ENCODE results near the gene ARMH1.

Gene ARMH1

GRCh38 chr1:44640200-44640853 is 34.2 kb upstream of the ARMH1 start:
- Histone ChIP-seq H3K36me3 (ENCODE audit: control insufficient read depth in 4 of 4, insufficient read depth in 4 of 4, low read length in 3 of 4) (peaks cover 37 to 98% (median 90%) of the 10 kb centered on the region in 4 experiments), H3K27ac (ENCODE audit: insufficient read depth in 1 of 2, low read depth in 1 of 2, low read length in 2 of 2, poor library complexity in 1 of 2, severe bottlenecking in 2 of 2) (no peak overlapping the region), H3K27me3 (replicated peaks in 2 of 5; ENCODE audit: control insufficient read depth in 4 of 5, insufficient read depth in 5 of 5, low read length in 4 of 5) (no peaks in the 10 kb centered on the region), H3K9me3 (ENCODE audit: control extremely low read depth in 1 of 5, control insufficient read depth in 4 of 5, insufficient read depth in 2 of 5, low read depth in 1 of 5, low read length in 4 of 5) (no peaks in the 10 kb centered on the region), H3K4me3 (ENCODE audit: control insufficient read depth in 1 of 7, extremely low read depth in 1 of 7, insufficient read depth in 4 of 7, low read depth in 2 of 7, low read length in 6 of 7) (no peak overlapping the region), H3K4me1 (ENCODE audit: control extremely low read depth in 1 of 4, control insufficient read depth in 4 of 4, insufficient read depth in 4 of 4, low read length in 3 of 4) (no peaks in the 10 kb centered on the region)
- no peak for DNase-seq
- POLR2A ChIA-PET, result no interaction called here
- WGBS (ENCODE audit: insufficient coverage), result 95% methylated on average over 24 of the region's 24 CpGs
- CTCF ChIA-PET, result interaction anchor here (12.9 kb wide), 1 partner anchor 11 kb away, joined by 114 read pairs; no protein-coding TSS in a partner anchor

- Histone ChIP-seq H3K36me3 (ENCODE audit: control insufficient read depth in 4 of 4, insufficient read depth in 4 of 4, low read length in 3 of 4) (peaks cover 34 to 98% (median 89%) of the 10 kb centered on the region in 4 experiments), H3K4me3 (ENCODE audit: control insufficient read depth in 1 of 7, extremely low read depth in 1 of 7, insufficient read depth in 4 of 7, low read depth in 2 of 7, low read length in 6 of 7) (no peak overlapping the region), H3K4me1 (ENCODE audit: control extremely low read depth in 1 of 4, control insufficient read depth in 4 of 4, insufficient read depth in 4 of 4, low read length in 3 of 4) (no peaks in the 10 kb centered on the region), H3K27me3 (replicated peaks in 2 of 5; ENCODE audit: control insufficient read depth in 4 of 5, insufficient read depth in 5 of 5, low read length in 4 of 5) (no peaks in the 10 kb centered on the region), H3K27ac (ENCODE audit: insufficient read depth in 1 of 2, low read depth in 1 of 2, low read length in 2 of 2, poor library complexity in 1 of 2, severe bottlenecking in 2 of 2) (no peak overlapping the region), H3K9me3 (ENCODE audit: control extremely low read depth in 1 of 5, control insufficient read depth in 4 of 5, insufficient read depth in 2 of 5, low read depth in 1 of 5, low read length in 4 of 5) (no peaks in the 10 kb centered on the region)
- DNase-seq, result no peak
- WGBS (ENCODE audit: insufficient coverage), result 100% methylated on average over 8 of the region's 12 CpGs
- POLR2A ChIA-PET, result no interaction called here
- CTCF ChIA-PET, result interaction anchor here (1.0 to 12.9 kb wide), 7 partner anchors 10 to 424 kb away, joined by 3 to 114 read pairs (median 3); no protein-coding TSS in a partner anchor
Measured at GRCh38 chr1:44641126-44642102, 33.1 kb upstream of the ARMH1 start.

GRCh38 chr1:44642255-44642654 is 32.3 kb upstream of the ARMH1 start:
- Histone ChIP-seq H3K36me3 (ENCODE audit: control insufficient read depth in 4 of 4, insufficient read depth in 4 of 4, low read length in 3 of 4) (peaks cover 34 to 98% (median 88%) of the 10 kb centered on the region in 4 experiments), H3K27me3 (replicated peaks in 2 of 5; ENCODE audit: control insufficient read depth in 4 of 5, insufficient read depth in 5 of 5, low read length in 4 of 5) (no peaks in the 10 kb centered on the region), H3K4me3 (ENCODE audit: control insufficient read depth in 1 of 7, extremely low read depth in 1 of 7, insufficient read depth in 4 of 7, low read depth in 2 of 7, low read length in 6 of 7) (no peak overlapping the region), H3K27ac (ENCODE audit: insufficient read depth in 1 of 2, low read depth in 1 of 2, low read length in 2 of 2, poor library complexity in 1 of 2, severe bottlenecking in 2 of 2) (no peak overlapping the region), H3K9me3 (ENCODE audit: control extremely low read depth in 1 of 5, control insufficient read depth in 4 of 5, insufficient read depth in 2 of 5, low read depth in 1 of 5, low read length in 4 of 5) (no peaks in the 10 kb centered on the region), H3K4me1 (ENCODE audit: control extremely low read depth in 1 of 4, control insufficient read depth in 4 of 4, insufficient read depth in 4 of 4, low read length in 3 of 4) (no peaks in the 10 kb centered on the region)
- POLR2A ChIA-PET, result no interaction called here
- DNase-seq, result no peak
- CTCF ChIA-PET, result interaction anchor here (1.0 to 12.9 kb wide), 7 partner anchors 9 to 425 kb away, joined by 3 to 114 read pairs (median 3); no protein-coding TSS in a partner anchor
- 100% methylated on average over 2 of the region's 2 CpGs for WGBS (ENCODE audit: insufficient coverage)

- H3K4me3 ChIP-seq (ENCODE audit: control insufficient read depth in 1 of 7, extremely low read depth in 1 of 7, insufficient read depth in 4 of 7, low read depth in 2 of 7, low read length in 6 of 7), result no peak overlapping the region
- H3K27ac ChIP-seq (ENCODE audit: insufficient read depth in 1 of 2, low read depth in 1 of 2, low read length in 2 of 2, poor library complexity in 1 of 2, severe bottlenecking in 2 of 2), result no peak overlapping the region
- H3K9me3 ChIP-seq (ENCODE audit: control extremely low read depth in 1 of 5, control insufficient read depth in 4 of 5, insufficient read depth in 2 of 5, low read depth in 1 of 5, low read length in 4 of 5), result no peaks in the 10 kb centered on the region
- no peaks in the 10 kb centered on the region for H3K27me3 ChIP-seq (replicated peaks in 2 of 5; ENCODE audit: control insufficient read depth in 4 of 5, insufficient read depth in 5 of 5, low read length in 4 of 5)
- CTCF ChIA-PET, result interaction anchor here (1.1 to 12.9 kb wide), 4 partner anchors 9 to 426 kb away, joined by 3 to 114 read pairs (median 4); no protein-coding TSS in a partner anchor
- no peaks in the 10 kb centered on the region for H3K4me1 ChIP-seq (ENCODE audit: control extremely low read depth in 1 of 4, control insufficient read depth in 4 of 4, insufficient read depth in 4 of 4, low read length in 3 of 4)
- H3K36me3 ChIP-seq (ENCODE audit: control insufficient read depth in 4 of 4, insufficient read depth in 4 of 4, low read length in 3 of 4), result peaks cover 34 to 98% (median 88%) of the 10 kb centered on the region in 4 experiments
- WGBS (ENCODE audit: insufficient coverage), result 95% methylated on average over 3 of the region's 3 CpGs
- POLR2A ChIA-PET, result interaction anchor here (1.5 kb wide), 1 partner anchor 9 kb away, joined by 4 read pairs; no protein-coding TSS in a partner anchor
- no peak for DNase-seq
Measured at GRCh38 chr1:44642925-44643324, 31.6 kb upstream of the ARMH1 start.

- no peak overlapping the region for H3K27ac ChIP-seq (ENCODE audit: insufficient read depth in 1 of 2, low read depth in 1 of 2, low read length in 2 of 2, poor library complexity in 1 of 2, severe bottlenecking in 2 of 2)
- 94% methylated on average over 9 of the region's 9 CpGs for WGBS (ENCODE audit: insufficient coverage)
- DNase-seq, result no peak
- H3K36me3 ChIP-seq (ENCODE audit: control insufficient read depth in 4 of 4, insufficient read depth in 4 of 4, low read length in 3 of 4), result peaks cover 34 to 98% (median 87%) of the 10 kb centered on the region in 4 experiments
- ChIA-PET CTCF (interaction anchor here (12.9 kb wide), 1 partner anchor 8 kb away, joined by 114 read pairs; no protein-coding TSS in a partner anchor), POLR2A (interaction anchor here (1.5 kb wide), 1 partner anchor 8 kb away, joined by 4 read pairs; no protein-coding TSS in a partner anchor)
- no peaks in the 10 kb centered on the region for H3K4me1 ChIP-seq (ENCODE audit: control extremely low read depth in 1 of 4, control insufficient read depth in 4 of 4, insufficient read depth in 4 of 4, low read length in 3 of 4)
- H3K9me3 ChIP-seq (ENCODE audit: control extremely low read depth in 1 of 5, control insufficient read depth in 4 of 5, insufficient read depth in 2 of 5, low read depth in 1 of 5, low read length in 4 of 5), result no peaks in the 10 kb centered on the region
- no peak overlapping the region for H3K4me3 ChIP-seq (ENCODE audit: control insufficient read depth in 1 of 7, extremely low read depth in 1 of 7, insufficient read depth in 4 of 7, low read depth in 2 of 7, low read length in 6 of 7)
- H3K27me3 ChIP-seq (replicated peaks in 2 of 5; ENCODE audit: control insufficient read depth in 4 of 5, insufficient read depth in 5 of 5, low read length in 4 of 5), result no peaks in the 10 kb centered on the region
Measured at GRCh38 chr1:44643721-44644334, 30.7 kb upstream of the ARMH1 start.

GRCh38 chr1:44644806-44645205 is 29.7 kb upstream of the ARMH1 start:
- H3K36me3 ChIP-seq (ENCODE audit: control insufficient read depth in 4 of 4, insufficient read depth in 4 of 4, low read length in 3 of 4), result peaks cover 38 to 99% (median 91%) of the 10 kb centered on the region in 4 experiments
- CTCF ChIA-PET, result interaction anchor here (12.9 kb wide), 1 partner anchor 7 kb away, joined by 114 read pairs; no protein-coding TSS in a partner anchor
- DNase-seq, result no peak
- H3K27ac ChIP-seq (ENCODE audit: insufficient read depth in 1 of 2, low read depth in 1 of 2, low read length in 2 of 2, poor library complexity in 1 of 2, severe bottlenecking in 2 of 2), result no peak overlapping the region
- H3K27me3 ChIP-seq (replicated peaks in 2 of 5; ENCODE audit: control insufficient read depth in 4 of 5, insufficient read depth in 5 of 5, low read length in 4 of 5), result no peaks in the 10 kb centered on the region
- POLR2A ChIA-PET, result no interaction called here
- no peaks in the 10 kb centered on the region for H3K4me1 ChIP-seq (ENCODE audit: control extremely low read depth in 1 of 4, control insufficient read depth in 4 of 4, insufficient read depth in 4 of 4, low read length in 3 of 4)
- no peak overlapping the region for H3K4me3 ChIP-seq (ENCODE audit: control insufficient read depth in 1 of 7, extremely low read depth in 1 of 7, insufficient read depth in 4 of 7, low read depth in 2 of 7, low read length in 6 of 7)
- WGBS (ENCODE audit: insufficient coverage), result 98% methylated on average over 5 of the region's 7 CpGs
- no peaks in the 10 kb centered on the region for H3K9me3 ChIP-seq (ENCODE audit: control extremely low read depth in 1 of 5, control insufficient read depth in 4 of 5, insufficient read depth in 2 of 5, low read depth in 1 of 5, low read length in 4 of 5)

All from common myeloid progenitor, CD34-positive (primary cell).